GM10266 (cell line): ENCODE data around the gene RPS23.

ENCODE experiments used
- DNase-seq: peaks from one replicate; pipeline ENCODE4 v3.0.0; 2012; ENCODE audit errors: extremely low spot score
- CTCF ChIP-seq: IDR thresholded peaks from 2 replicates; pipeline ENCODE4 v1.5.1; 2012; ENCODE audit warnings: mild to moderate bottlenecking, low read depth; ENCODE audit not compliant: control insufficient read depth, insufficient read depth; ENCODE audit errors: missing control alignments

The RPS23 gene

GRCh38 chr5:82314964-82315758 lies 37.0 kb upstream of the RPS23 start:
- TF ChIP-seq CTCF, result no peak
- no peak for DNase-seq

- no peak for TF ChIP-seq CTCF
- no peak for DNase-seq
Measured at GRCh38 chr5:82313016-82313415, 34.9 kb upstream of the RPS23 start.

GRCh38 chr5:82312373-82312856 lies 34.3 kb upstream of the RPS23 start:
- DNase-seq, result peak; percentile 15
- TF ChIP-seq CTCF, result peak; percentile 59

GRCh38 chr5:82309091-82309531 lies 31.0 kb upstream of the RPS23 start:
- DNase-seq, result no peak

GRCh38 chr5:82308416-82308815 lies 30.3 kb upstream of the RPS23 start:
- no peak for TF ChIP-seq CTCF
- DNase-seq, result no peak

More at GRCh38 chr5:82309091-82309531, 31.0 kb upstream of the RPS23 start:
- TF ChIP-seq CTCF, result no peak

- TF ChIP-seq CTCF, result no peak
- no peak for DNase-seq
Measured at GRCh38 chr5:82307451-82307850, 29.3 kb upstream of the RPS23 start.

- no peak for DNase-seq
- TF ChIP-seq CTCF, result no peak
Measured at GRCh38 chr5:82306151-82306550, 28.0 kb upstream of the RPS23 start.
